Panc1 (cell line): ENCODE results near the gene FADD. TPM values are rescaled to one million over a fixed set of nuclear protein-coding genes. Genes with fewer than 3 reads are reported as not detected.

ENCODE experiments used
- ATAC-seq: fragments of 200-7000 bp; cut with Tn5 transposase; 2 replicates; pipeline ENCODE4 v1.9.1; 2020; ENCODE audit warnings: mild to moderate bottlenecking, moderate library complexity
- BruUV-seq: library from RNA; stranded (reverse); fragments of 400-500 nt; replicated peaks from 2 replicates; lab custom pipeline; 2021; lab: Mats Ljungman, UMichigan
- CTCF ChIA-PET: fragments of 300-600 bp; sonication (Branson Sonifier 250); formaldehyde crosslinking; loops from one replicate; lab custom pipeline; 2022; ENCODE audit warnings: antibody characterized with exemption; lab: Charles Lee
- POLR2A ChIA-PET: fragments of 300-600 bp; sonication (Branson Sonifier 250); formaldehyde crosslinking; loops from one replicate; lab custom pipeline; 2022; ENCODE audit warnings: antibody characterized with exemption; lab: Charles Lee
- DNase-seq: peaks from one replicate; pipeline ENCODE4 v3.0.0-alpha.2; 2010; ENCODE audit warnings: low read depth, low spot score
- H3K27ac ChIP-seq: 2 replicates; pipeline ENCODE4 v1.5.1; 2011; ENCODE audit warnings: mild to moderate bottlenecking, low read length, inconsistent platforms
- H3K27me3 ChIP-seq: fragments of 200-500 bp; sonication (Bioruptor generic); 2 replicates; pipeline ENCODE4 v1.6.0; 2014; ENCODE audit warnings: low read length, inconsistent platforms; ENCODE audit not compliant: control insufficient read depth, insufficient read depth
- H3K36me3 ChIP-seq: fragments of 200-500 bp; sonication (Bioruptor generic); 2 replicates; pipeline ENCODE4 v1.5.1; 2014; ENCODE audit warnings: inconsistent platforms, mild to moderate bottlenecking, low read length, moderate library complexity; ENCODE audit not compliant: control insufficient read depth, insufficient read depth
- H3K4me1 ChIP-seq: 2 replicates; pipeline ENCODE4 v1.5.1; 2011; ENCODE audit warnings: inconsistent platforms, mild to moderate bottlenecking, low read length, moderate library complexity; ENCODE audit not compliant: control insufficient read depth, insufficient read depth
- H3K4me3 ChIP-seq, 2 experiments: 2 replicates each; pipeline ENCODE4 v1.5.1; 2011 to 2012; ENCODE audit warnings: low read depth in 2 of 2, low read length in 2 of 2, mild to moderate bottlenecking in 2 of 2, inconsistent platforms in 1 of 2, moderate library complexity in 1 of 2
- H3K9me3 ChIP-seq: fragments of 200-500 bp; sonication (Bioruptor generic); 2 replicates; pipeline ENCODE4 v1.5.1; 2014; ENCODE audit warnings: low read depth, mild to moderate bottlenecking, inconsistent platforms, low read length, moderate library complexity; ENCODE audit not compliant: control insufficient read depth, insufficient read depth
- POLR2AphosphoS5 ChIP-seq: IDR thresholded peaks from 2 replicates; pipeline ENCODE4 v1.6.1; 2012; ENCODE audit warnings: mild to moderate bottlenecking, low read depth, low read length, moderate library complexity
- SIN3A ChIP-seq: IDR thresholded peaks from 2 replicates; pipeline ENCODE4 v1.6.1; 2012; ENCODE audit warnings: low read depth, mild to moderate bottlenecking, low read length, moderate library complexity, borderline replicate concordance; ENCODE audit not compliant: insufficient read depth
- TCF7L2 ChIP-seq: IDR thresholded peaks from 2 replicates; pipeline ENCODE4 v1.6.1; 2011; ENCODE audit warnings: mild to moderate bottlenecking, low read depth, low read length, inconsistent platforms
- in situ Hi-C: cut with HindIII; loops from 2 replicates; pipeline ENCODE4 v1.10.0; 2016; ENCODE audit warnings: low sequenced_read_pairs, low pct_unique_long_range_greater_than_20kb
- intact Hi-C: fragments of 100-400 bp; cut with micrococcal nuclease; formaldehyde crosslinking; loops from one replicate; pipeline ENCODE4 v1.10.0; 2022; ENCODE audit not compliant: unreplicated experiment
- total RNA-seq: library from RNA; stranded (reverse); gene quantifications from one replicate; pipeline ENCODE4 v1.2.1, GENCODE V29; 2021; ENCODE audit not compliant: unreplicated experiment
- TF ChIP-seq, protein P1 (sequence below): fragments of 450-650 bp; IDR thresholded peaks from 2 replicates; pipeline ENCODE4 v1.5.1; 2017; ENCODE audit warnings: mild to moderate bottlenecking
- TF ChIP-seq, protein P2 (sequence below), 2 experiments: IDR thresholded peaks; 2 replicates each; pipeline ENCODE4 v1.6.1; 2011 to 2012; ENCODE audit warnings: low read depth in 2 of 2, control low read depth in 1 of 2, low read length in 1 of 2, mild to moderate bottlenecking in 1 of 2, moderate library complexity in 1 of 2; ENCODE audit not compliant: insufficient read depth in 1 of 2

Gene FADD
- total RNA-seq, 1 experiment from 2014 or later: 47.3 TPM

DNA sequence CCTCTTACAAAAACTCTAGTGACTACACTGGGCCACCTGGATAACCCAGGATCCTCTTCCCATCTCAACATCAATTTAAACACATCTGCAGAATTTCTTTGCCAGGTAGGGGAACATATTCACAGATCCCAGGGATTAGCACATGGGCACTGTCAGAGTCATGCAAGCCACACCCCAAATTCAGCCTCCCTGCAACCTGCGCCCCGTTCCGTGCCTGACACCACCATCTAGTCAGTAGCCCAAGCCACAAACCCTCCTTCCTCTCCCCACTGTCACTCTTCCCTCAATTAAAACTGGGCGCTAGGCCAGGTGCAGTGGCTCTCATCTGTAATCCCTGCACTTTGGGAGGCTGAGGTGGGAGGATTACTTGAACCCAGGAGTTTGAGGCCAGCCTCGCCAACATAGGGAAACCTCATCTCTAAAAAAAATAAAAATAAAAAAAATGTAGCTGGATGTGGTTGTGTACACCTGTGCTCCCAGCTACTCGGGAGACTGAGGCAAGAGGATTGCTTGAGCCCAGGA, 6.4 kb downstream of the FADD start:
- no TSS peak for BruUV-seq
- TF ChIP-seq, protein P1, sequence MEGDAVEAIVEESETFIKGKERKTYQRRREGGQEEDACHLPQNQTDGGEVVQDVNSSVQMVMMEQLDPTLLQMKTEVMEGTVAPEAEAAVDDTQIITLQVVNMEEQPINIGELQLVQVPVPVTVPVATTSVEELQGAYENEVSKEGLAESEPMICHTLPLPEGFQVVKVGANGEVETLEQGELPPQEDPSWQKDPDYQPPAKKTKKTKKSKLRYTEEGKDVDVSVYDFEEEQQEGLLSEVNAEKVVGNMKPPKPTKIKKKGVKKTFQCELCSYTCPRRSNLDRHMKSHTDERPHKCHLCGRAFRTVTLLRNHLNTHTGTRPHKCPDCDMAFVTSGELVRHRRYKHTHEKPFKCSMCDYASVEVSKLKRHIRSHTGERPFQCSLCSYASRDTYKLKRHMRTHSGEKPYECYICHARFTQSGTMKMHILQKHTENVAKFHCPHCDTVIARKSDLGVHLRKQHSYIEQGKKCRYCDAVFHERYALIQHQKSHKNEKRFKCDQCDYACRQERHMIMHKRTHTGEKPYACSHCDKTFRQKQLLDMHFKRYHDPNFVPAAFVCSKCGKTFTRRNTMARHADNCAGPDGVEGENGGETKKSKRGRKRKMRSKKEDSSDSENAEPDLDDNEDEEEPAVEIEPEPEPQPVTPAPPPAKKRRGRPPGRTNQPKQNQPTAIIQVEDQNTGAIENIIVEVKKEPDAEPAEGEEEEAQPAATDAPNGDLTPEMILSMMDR: no peak
- no peak for TF ChIP-seq POLR2AphosphoS5
- TF ChIP-seq SIN3A: no peak
- peaks cover 3% of the 10 kb centered on the region for H3K36me3 ChIP-seq
- no peak for DNase-seq
- no peaks in the 10 kb centered on the region for H3K9me3 ChIP-seq
- ChIA-PET CTCF (no interaction called here), POLR2A (no interaction called here)
- intact Hi-C loops: no loop called here
- no peak overlapping the region for H3K4me3 ChIP-seq
- no peak for ATAC-seq
- no peaks in the 10 kb centered on the region for H3K27me3 ChIP-seq
- in situ Hi-C loops: no loop called here
- H3K4me1 ChIP-seq: peaks cover 20% of the 10 kb centered on the region
- H3K27ac ChIP-seq: no peak overlapping the region

DNA sequence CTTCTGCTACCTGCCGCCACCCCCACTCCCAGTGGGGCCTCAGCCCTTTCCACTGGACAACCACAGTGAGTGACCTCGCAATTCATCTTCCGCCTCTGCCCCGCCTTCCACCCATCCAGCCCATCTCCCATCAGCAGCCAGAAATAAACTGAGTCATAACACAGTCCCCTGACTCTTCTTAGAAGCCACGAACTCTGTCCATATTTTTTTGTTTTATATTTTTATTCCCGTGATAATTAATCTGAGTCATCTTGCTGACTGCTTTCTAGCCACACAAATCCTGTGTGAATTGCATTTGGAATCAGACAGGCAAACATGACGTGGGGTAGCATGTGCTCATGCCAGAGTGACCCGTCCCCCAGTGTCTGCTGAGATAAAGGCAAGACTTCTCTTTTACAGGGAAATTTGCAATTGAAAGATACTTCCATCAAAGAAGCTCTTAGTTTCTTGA, 7.0 kb downstream of the FADD start:
- Histone ChIP-seq H3K4me3 (no peak overlapping the region), H3K9me3 (no peaks in the 10 kb centered on the region), H3K27ac (no peak overlapping the region), H3K4me1 (peaks cover 13% of the 10 kb centered on the region), H3K27me3 (no peaks in the 10 kb centered on the region), H3K36me3 (peaks cover 3% of the 10 kb centered on the region; the same call in 1 of the 2 replicates)
- DNase-seq (no peak), ATAC-seq (no peak)
- ChIA-PET POLR2A (no interaction called here), CTCF (no interaction called here)
- in situ Hi-C loops: no loop called here
- no TSS peak for BruUV-seq
- intact Hi-C loops: no loop called here
- TF ChIP-seq, protein P1: no peak
- TF ChIP-seq, protein P2, sequence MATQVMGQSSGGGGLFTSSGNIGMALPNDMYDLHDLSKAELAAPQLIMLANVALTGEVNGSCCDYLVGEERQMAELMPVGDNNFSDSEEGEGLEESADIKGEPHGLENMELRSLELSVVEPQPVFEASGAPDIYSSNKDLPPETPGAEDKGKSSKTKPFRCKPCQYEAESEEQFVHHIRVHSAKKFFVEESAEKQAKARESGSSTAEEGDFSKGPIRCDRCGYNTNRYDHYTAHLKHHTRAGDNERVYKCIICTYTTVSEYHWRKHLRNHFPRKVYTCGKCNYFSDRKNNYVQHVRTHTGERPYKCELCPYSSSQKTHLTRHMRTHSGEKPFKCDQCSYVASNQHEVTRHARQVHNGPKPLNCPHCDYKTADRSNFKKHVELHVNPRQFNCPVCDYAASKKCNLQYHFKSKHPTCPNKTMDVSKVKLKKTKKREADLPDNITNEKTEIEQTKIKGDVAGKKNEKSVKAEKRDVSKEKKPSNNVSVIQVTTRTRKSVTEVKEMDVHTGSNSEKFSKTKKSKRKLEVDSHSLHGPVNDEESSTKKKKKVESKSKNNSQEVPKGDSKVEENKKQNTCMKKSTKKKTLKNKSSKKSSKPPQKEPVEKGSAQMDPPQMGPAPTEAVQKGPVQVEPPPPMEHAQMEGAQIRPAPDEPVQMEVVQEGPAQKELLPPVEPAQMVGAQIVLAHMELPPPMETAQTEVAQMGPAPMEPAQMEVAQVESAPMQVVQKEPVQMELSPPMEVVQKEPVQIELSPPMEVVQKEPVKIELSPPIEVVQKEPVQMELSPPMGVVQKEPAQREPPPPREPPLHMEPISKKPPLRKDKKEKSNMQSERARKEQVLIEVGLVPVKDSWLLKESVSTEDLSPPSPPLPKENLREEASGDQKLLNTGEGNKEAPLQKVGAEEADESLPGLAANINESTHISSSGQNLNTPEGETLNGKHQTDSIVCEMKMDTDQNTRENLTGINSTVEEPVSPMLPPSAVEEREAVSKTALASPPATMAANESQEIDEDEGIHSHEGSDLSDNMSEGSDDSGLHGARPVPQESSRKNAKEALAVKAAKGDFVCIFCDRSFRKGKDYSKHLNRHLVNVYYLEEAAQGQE (IDR thresholded peaks at IDR 0.05; ENCODE audit: insufficient read depth in 1 of 2, low read depth in 2 of 2, low read length in 1 of 2): no peak
- TF ChIP-seq POLR2AphosphoS5: no peak
- TF ChIP-seq TCF7L2: no peak
- no peak for TF ChIP-seq SIN3A
